ENCODE data around the gene DNLZ. TPM values are rescaled to one million over a fixed set of nuclear protein-coding genes. Genes with fewer than 3 reads are reported as not detected.

The DNLZ gene
- total RNA-seq, 1 experiment from 2014 or later = 26.5 TPM

DNA sequence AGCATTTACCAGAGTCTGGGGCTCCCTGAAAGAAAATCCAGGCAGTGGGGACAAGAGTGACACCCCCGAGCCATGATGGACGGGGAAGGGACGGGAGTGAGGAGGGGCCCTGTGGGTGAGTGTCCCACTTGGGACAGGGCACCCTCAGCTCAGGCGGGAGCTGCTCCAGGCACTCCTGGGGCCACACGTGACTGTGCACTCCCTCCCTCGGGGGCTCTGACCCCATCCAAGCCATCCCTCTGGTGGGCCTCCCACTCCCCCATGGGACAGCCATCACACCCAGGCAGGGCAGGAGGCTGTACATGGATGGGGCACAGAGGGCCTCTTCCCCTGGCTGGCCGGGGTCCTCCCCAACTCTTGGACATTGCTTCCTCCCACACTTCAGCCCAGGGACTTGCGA, 12.9 kb upstream of the DNLZ start:
- in situ Hi-C loops (cut with HindIII; ENCODE audit: low pct_unique_long_range_greater_than_20kb, low sequenced_read_pairs) = no loop called here
- DNase-seq (ENCODE audit: low read depth, low spot score) (no peak), ATAC-seq (no peak)
- no TSS peak for BruUV-seq (replicated peaks)
- no peaks in the 10 kb centered on the region for H3K27me3 ChIP-seq (ENCODE audit: control insufficient read depth, insufficient read depth, low read length)
- no peaks in the 10 kb centered on the region for H3K36me3 ChIP-seq (ENCODE audit: control insufficient read depth, insufficient read depth, low read length)
- no peak overlapping the region for H3K27ac ChIP-seq (ENCODE audit: low read length)
- intact Hi-C loops (cut with micrococcal nuclease; ENCODE audit: unreplicated experiment) = no loop called here
- no peaks in the 10 kb centered on the region for H3K4me1 ChIP-seq (ENCODE audit: control insufficient read depth, insufficient read depth, low read length)
- TF ChIP-seq SIN3A (IDR thresholded peaks at IDR 0.05; ENCODE audit: borderline replicate concordance, insufficient read depth, low read depth, low read length) (no peak), POLR2AphosphoS5 (IDR thresholded peaks at IDR 0.05; ENCODE audit: low read depth, low read length) (no peak), TCF7L2 (IDR thresholded peaks at IDR 0.05; ENCODE audit: low read depth, low read length) (no peak)
- TF ChIP-seq, protein P1, sequence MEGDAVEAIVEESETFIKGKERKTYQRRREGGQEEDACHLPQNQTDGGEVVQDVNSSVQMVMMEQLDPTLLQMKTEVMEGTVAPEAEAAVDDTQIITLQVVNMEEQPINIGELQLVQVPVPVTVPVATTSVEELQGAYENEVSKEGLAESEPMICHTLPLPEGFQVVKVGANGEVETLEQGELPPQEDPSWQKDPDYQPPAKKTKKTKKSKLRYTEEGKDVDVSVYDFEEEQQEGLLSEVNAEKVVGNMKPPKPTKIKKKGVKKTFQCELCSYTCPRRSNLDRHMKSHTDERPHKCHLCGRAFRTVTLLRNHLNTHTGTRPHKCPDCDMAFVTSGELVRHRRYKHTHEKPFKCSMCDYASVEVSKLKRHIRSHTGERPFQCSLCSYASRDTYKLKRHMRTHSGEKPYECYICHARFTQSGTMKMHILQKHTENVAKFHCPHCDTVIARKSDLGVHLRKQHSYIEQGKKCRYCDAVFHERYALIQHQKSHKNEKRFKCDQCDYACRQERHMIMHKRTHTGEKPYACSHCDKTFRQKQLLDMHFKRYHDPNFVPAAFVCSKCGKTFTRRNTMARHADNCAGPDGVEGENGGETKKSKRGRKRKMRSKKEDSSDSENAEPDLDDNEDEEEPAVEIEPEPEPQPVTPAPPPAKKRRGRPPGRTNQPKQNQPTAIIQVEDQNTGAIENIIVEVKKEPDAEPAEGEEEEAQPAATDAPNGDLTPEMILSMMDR (IDR thresholded peaks at IDR 0.05) = no peak
- TF ChIP-seq, protein P2, sequence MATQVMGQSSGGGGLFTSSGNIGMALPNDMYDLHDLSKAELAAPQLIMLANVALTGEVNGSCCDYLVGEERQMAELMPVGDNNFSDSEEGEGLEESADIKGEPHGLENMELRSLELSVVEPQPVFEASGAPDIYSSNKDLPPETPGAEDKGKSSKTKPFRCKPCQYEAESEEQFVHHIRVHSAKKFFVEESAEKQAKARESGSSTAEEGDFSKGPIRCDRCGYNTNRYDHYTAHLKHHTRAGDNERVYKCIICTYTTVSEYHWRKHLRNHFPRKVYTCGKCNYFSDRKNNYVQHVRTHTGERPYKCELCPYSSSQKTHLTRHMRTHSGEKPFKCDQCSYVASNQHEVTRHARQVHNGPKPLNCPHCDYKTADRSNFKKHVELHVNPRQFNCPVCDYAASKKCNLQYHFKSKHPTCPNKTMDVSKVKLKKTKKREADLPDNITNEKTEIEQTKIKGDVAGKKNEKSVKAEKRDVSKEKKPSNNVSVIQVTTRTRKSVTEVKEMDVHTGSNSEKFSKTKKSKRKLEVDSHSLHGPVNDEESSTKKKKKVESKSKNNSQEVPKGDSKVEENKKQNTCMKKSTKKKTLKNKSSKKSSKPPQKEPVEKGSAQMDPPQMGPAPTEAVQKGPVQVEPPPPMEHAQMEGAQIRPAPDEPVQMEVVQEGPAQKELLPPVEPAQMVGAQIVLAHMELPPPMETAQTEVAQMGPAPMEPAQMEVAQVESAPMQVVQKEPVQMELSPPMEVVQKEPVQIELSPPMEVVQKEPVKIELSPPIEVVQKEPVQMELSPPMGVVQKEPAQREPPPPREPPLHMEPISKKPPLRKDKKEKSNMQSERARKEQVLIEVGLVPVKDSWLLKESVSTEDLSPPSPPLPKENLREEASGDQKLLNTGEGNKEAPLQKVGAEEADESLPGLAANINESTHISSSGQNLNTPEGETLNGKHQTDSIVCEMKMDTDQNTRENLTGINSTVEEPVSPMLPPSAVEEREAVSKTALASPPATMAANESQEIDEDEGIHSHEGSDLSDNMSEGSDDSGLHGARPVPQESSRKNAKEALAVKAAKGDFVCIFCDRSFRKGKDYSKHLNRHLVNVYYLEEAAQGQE (IDR thresholded peaks at IDR 0.05; ENCODE audit: insufficient read depth in 1 of 2, low read depth in 2 of 2, low read length in 1 of 2) = no peak
- no peaks in the 10 kb centered on the region for H3K9me3 ChIP-seq (ENCODE audit: control insufficient read depth, insufficient read depth, low read depth, low read length)
- ChIA-PET CTCF (no interaction called here), POLR2A (no interaction called here)
- H3K4me3 ChIP-seq (ENCODE audit: low read depth in 2 of 2, low read length in 2 of 2) = no peak overlapping the region

DNA sequence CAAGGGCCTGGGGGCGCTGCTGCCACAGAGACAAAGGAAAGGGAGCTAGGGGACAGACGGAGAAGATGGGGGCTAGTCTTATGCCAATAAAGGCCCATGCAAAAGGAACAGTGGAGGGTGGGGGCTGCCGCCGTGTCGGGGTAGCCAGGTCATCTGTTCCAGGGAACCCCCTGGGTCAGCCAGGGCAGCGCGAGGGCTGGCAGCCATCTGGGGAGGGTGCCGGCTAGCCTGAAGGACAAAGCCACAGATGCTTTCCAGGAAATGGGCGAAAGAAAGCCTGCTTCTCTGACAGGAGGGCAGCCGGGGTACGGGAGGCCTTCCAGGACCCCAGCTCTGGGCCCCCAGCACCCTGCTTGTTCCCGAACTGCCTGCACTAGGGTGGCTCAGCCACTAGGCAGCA, 11.6 kb upstream of the DNLZ start:
- Histone ChIP-seq H3K4me1 (ENCODE audit: control insufficient read depth, insufficient read depth, low read length) (no peaks in the 10 kb centered on the region), H3K9me3 (ENCODE audit: control insufficient read depth, insufficient read depth, low read depth, low read length) (no peaks in the 10 kb centered on the region), H3K27me3 (ENCODE audit: control insufficient read depth, insufficient read depth, low read length) (no peaks in the 10 kb centered on the region), H3K36me3 (ENCODE audit: control insufficient read depth, insufficient read depth, low read length) (no peaks in the 10 kb centered on the region), H3K27ac (ENCODE audit: low read length) (no peak overlapping the region), H3K4me3 (ENCODE audit: low read depth in 2 of 2, low read length in 2 of 2) (no peak overlapping the region)
- ChIA-PET CTCF (no interaction called here), POLR2A (no interaction called here)
- DNase-seq (ENCODE audit: low read depth, low spot score) = no peak
- no TSS peak for BruUV-seq (replicated peaks)
- ATAC-seq = no peak
- intact Hi-C loops (cut with micrococcal nuclease; ENCODE audit: unreplicated experiment) (no loop called here), in situ Hi-C loops (cut with HindIII; ENCODE audit: low pct_unique_long_range_greater_than_20kb, low sequenced_read_pairs) (no loop called here)
- TF ChIP-seq, protein P1 (IDR thresholded peaks at IDR 0.05) = no peak
- no peak for TF ChIP-seq TCF7L2 (IDR thresholded peaks at IDR 0.05; ENCODE audit: low read depth, low read length)
- TF ChIP-seq, protein P2 (IDR thresholded peaks at IDR 0.05; ENCODE audit: insufficient read depth in 1 of 2, low read depth in 2 of 2, low read length in 1 of 2) = no peak
- no peak for TF ChIP-seq SIN3A (IDR thresholded peaks at IDR 0.05; ENCODE audit: borderline replicate concordance, insufficient read depth, low read depth, low read length)
- TF ChIP-seq POLR2AphosphoS5 (IDR thresholded peaks at IDR 0.05; ENCODE audit: low read depth, low read length) = no peak
